ENCODE results near the gene C19orf81.
A peak's percentile ranks its signal among the peaks of the same experiment; 100 is the strongest.

The C19orf81 gene

GRCh38 chr19:50660088-50660366 lies 10.8 kb downstream of the C19orf81 start:
- DNase-seq, result no peak

DNA sequence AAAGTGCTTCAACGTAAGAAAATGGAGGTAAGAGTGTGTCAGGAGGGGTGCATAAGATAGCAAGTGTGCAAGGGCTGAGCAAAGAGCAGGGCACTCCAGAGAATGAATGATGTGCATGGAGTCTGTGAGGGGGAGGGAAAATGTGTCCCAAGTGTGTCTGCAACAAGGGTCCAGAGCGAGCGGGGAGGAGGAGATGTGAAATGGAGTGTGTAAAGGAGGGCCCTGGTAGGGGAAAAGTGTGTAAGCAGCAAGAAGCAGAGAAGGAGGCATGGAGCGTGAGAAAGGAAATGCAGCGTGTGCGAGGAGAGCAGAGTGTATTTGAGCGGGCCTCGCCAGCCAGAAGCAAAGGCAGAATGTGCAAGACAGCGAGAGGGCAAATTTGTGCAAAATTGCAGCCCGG lies 11.8 kb downstream of the C19orf81 start:
- no peak for DNase-seq

GRCh38 chr19:50661766-50662650 lies 12.8 kb downstream of the C19orf81 start:
- DNase-seq, result no peak

GRCh38 chr19:50662651-50663481 lies 13.6 kb downstream of the C19orf81 start:
- no peak for DNase-seq

- DNase-seq, result peak; percentile 49
Measured at GRCh38 chr19:50663482-50663790, 14.2 kb downstream of the C19orf81 start.

- no peak for DNase-seq
Measured at GRCh38 chr19:50664204-50664603, 15.0 kb downstream of the C19orf81 start.

DNA sequence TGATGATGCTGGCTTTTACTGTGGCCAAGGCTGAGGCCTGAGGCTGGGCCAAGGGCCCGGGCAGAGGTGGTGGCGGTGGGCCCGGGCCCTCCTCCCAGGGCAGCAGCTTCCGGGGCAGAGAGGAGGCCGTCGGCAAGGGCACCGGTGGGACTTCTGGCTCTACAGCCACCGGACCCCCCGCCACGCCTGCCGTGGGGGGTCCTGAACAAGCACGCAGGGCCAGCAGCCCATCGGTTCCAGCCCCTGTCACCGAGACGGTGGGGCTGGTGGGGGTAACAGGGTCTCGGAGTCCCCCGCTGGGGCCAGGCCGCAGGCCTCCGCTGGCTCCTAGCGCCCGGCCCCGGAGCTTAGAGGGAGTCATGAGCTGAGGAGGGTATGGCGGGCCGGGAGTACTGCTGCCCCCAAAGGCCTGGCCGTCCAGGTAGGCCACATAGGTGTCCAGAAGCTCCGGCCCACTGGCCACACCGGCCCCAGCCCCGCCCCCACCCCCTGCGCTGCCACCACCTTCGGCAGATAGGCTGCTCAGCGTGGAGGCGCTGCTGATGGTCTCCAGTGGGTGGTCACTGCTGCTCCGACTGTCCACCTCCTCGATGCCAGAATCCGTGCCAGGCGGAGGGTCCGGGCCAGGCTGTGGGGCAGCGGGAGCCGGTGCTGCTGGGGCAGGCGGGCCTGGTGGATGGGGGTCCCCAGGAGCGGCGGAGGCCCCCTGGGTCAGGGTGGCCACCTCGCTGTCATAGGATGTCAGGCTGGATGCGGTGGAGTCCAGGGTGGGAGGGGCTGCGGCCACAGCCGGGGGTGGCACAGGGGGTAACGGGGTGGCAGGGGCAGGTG lies 17.3 kb downstream of the C19orf81 start:
- no peak for DNase-seq

GRCh38 chr19:50667177-50667758 lies 18.0 kb downstream of the C19orf81 start:
- DNase-seq, result no peak

DNA sequence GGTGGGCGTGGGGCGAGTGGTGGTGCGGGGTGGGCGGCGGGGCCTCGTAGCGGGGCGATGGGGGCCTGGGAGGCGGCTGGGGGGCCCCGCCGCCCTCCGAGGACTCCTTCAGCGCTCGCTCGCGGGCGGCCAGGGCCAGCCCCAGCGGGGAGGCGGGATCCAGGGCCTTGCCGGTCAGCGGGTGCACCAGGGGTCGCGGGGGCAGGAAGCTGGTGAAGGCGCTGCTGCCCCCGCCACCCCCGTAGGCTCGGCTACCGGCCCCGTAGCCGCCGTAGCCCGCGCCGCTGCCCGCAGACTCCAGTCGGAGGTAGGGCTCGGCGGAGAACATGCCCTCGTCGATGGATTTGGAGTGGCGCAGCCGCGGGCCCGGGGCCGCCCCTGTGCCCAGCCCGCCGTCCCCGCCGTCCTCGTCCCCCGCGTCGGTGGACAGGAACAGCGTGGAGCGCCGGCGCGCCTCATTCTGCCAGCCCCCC lies 18.6 kb downstream of the C19orf81 start:
- no peak for DNase-seq

DNA sequence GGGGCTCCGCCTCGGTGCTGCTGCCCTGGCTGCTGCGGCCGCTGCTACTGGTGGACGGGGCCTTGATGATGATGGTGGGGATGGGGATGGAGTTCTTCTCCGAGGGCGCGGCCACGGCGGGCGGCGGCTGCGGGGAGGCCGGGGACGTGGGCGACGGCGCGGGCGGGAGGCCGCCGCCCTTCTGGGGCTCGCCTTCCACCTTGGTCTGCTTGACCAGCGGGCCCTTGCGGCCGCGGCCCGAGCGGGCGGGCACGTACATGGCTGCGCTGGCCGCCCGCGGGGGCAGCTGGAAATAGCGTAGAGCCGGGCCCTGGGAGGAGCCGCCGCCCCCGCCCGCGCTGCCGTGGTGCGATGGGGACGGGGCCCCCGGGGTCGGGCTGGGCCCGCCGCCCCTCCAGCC lies 19.2 kb downstream of the C19orf81 start:
- no peak for DNase-seq

GRCh38 chr19:50668879-50669278 lies 19.6 kb downstream of the C19orf81 start:
- DNase-seq, result no peak

DNA sequence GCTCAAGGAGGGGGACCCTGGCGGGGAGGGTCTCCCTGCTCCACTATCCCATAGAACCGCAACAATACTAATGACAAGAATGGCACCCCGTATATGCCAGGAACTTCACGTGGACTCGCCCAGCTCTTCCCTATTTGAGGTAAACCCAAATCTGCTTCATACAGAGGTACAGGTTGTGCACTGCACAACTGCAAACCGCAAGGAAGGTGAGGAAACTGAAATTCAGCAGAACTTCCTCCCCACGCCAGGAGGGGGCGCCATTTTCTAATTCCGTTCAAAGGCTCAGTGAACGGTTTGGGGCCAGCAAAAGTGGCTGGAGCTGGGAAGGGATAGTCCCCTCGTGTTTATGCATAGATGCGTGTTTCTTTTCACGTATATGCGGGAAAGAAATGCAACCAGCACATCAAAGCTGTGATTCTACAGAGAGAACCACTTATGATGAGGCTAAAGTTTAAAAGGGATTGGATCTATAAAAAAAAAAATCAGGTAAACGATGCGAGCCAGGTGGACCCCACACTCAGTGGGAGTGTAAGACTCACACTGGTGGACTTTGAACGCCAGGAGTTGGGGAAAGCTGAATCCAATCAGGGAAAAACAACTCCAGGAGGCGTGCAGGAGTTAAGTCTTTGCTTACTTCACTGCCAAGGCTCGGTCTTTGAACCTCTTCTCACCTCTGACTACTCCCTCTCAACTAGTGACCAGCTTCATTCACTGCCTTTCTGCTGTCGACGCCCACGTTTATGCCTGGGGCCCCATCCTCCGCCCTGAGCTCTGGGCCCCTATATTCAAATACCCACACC lies 20.3 kb downstream of the C19orf81 start:
- peak; percentile 58 for DNase-seq

DNA sequence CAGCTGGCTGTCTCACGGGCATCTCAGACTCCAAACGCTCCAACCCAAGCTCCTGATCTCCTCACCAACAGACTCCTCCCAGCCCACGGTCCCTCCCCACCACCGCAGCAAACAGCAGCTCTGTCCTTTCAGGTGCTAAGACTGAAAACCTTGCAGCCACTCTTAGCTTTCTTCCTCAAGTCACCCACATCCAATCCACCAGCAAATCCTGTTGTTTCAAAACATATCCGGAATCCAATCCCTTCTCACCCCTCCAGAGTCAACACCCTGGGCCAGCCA lies 20.8 kb downstream of the C19orf81 start:
- DNase-seq, result no peak

- no peak for DNase-seq
Measured at GRCh38 chr19:50673118-50673517, 23.9 kb downstream of the C19orf81 start.

- DNase-seq, result no peak
Measured at GRCh38 chr19:50676625-50677197, 27.5 kb downstream of the C19orf81 start.

DNA sequence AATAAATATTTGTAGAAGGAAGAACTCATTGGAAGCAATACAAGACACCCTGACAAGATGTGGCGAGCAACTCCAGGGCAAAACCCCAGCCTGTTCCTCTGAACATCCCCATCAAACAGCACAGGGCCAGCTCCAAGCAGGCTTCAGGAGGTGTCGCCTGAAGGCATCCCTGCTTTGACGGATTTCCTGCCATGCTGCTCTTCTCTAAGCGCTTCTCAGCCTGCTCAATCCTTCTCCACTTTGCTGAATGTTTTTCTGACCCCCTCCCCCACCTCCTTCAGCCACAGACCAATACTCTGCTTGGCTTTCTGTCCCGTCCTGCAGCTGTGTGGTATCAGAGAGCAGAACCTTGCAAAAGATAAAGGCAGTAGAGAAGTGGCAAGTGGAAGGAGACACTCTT lies 28.4 kb downstream of the C19orf81 start:
- DNase-seq, result no peak

- no peak for DNase-seq
Measured at GRCh38 chr19:50678323-50678722, 29.1 kb downstream of the C19orf81 start.

- DNase-seq, result peak; percentile 90
Measured at GRCh38 chr19:50679177-50680125, 30.2 kb downstream of the C19orf81 start.

DNA sequence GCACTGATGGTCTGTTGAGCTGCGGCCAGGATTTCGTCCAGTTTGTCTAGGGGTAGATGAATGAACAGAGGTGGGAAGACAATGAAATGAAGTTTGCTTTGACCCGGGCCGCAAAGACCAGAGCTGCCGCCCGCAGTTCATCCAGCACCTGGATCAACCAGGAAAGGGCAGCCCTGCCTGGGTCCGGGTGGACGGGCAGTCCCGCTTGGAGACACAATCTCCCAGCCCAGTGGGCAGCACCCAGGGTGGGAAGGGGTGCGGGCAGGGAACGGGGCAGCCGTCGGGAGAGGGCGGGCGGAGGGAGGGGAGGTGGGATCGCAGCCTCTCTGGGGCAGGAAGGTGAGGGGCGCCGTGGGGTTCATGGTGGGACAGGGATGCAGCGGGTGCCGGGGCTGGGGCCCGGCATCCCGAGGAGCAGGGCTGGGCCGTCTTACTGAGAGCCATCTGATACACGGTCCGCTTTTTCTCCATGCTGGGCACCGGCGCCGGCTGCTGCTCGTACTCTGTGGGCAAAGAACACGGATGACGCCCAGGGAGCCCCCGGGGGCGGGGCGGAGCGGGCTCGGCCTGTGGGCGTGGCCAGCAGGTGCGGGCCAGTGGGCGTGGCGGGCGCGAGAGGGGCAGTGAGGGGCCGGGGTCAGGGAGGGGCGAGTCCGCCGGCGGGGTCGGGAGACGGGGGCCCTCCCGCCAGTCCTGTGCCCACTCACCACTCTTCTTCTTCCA lies 37.2 kb downstream of the C19orf81 start:
- DNase-seq, result no peak

- no peak for DNase-seq
Measured at GRCh38 chr19:50688766-50689165, 39.5 kb downstream of the C19orf81 start.
